ENCODE measurements around the gene ATG7.

The ATG7 gene

GRCh38 chr3:11600501-11601282 is 328.5 kb downstream of the ATG7 start:
- DNase-seq, result no peak

GRCh38 chr3:11601446-11602238 is 329.4 kb downstream of the ATG7 start:
- no peak for DNase-seq

GRCh38 chr3:11602239-11602840 is 330.1 kb downstream of the ATG7 start:
- DNase-seq, result no peak

GRCh38 chr3:11602886-11603527 is 330.8 kb downstream of the ATG7 start:
- DNase-seq, result no peak

- DNase-seq, result no peak
Observed at GRCh38 chr3:11603628-11604027, 331.4 kb downstream of the ATG7 start.

GRCh38 chr3:11604139-11604892 is 332.1 kb downstream of the ATG7 start:
- DNase-seq, result no peak

- DNase-seq, result no peak
Observed at GRCh38 chr3:11605398-11605797, 333.2 kb downstream of the ATG7 start.

GRCh38 chr3:11606090-11606784 is 334.0 kb downstream of the ATG7 start:
- DNase-seq, result no peak

GRCh38 chr3:11606865-11607440 is 334.8 kb downstream of the ATG7 start:
- no peak for DNase-seq

Measured in activated CD4-positive, alpha-beta T cell treated with anti-CD3 and anti-CD28 coated beads, Interleukin-2, amount 50 U/mL, for 4 hours (primary cell).